GM19452 (cell line): ENCODE data around the gene DDA1.

Experiments used
- ATAC-seq: cut with Tn5 transposase; IDR thresholded peaks from one replicate; pipeline ENCODE4 v1.9.1; 2021; ENCODE audit not compliant: unreplicated experiment

Gene DDA1

DNA sequence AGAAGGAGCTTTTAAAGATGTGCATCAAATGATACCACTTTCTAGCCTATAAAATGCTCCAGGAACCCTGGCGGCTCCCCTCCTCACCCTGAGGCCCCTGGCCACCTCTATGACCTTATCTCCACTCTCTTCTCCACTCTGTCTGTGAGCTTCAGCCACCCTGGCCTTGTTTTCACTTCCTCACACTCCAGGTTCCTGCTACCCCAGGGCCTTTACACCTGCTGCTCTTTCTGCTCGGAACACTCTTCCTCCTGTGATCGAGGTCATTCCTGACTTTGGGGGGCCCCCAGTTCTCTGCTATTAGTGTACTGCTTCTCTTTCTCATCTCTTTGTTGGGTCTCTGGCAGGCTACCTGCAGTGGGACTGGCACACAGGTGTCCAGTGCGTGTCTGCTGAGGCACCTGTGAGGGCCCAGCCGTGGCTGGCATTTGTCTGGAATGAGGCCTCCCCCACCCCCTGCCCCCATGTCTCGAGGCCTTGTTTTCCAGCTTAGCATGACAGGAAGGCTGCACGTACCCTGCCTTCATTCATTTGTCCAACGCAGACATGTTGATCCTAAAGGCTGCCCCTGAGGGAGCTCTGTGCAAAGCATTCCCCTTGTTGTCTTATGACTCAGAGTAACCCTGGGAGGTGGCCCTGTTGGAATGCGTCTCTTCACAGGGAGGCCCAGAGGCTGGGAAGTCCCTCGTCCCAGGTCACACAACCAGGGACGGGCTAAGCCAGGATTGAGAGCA, 2.3 kb downstream of the DDA1 start:
- no peak for ATAC-seq

DNA sequence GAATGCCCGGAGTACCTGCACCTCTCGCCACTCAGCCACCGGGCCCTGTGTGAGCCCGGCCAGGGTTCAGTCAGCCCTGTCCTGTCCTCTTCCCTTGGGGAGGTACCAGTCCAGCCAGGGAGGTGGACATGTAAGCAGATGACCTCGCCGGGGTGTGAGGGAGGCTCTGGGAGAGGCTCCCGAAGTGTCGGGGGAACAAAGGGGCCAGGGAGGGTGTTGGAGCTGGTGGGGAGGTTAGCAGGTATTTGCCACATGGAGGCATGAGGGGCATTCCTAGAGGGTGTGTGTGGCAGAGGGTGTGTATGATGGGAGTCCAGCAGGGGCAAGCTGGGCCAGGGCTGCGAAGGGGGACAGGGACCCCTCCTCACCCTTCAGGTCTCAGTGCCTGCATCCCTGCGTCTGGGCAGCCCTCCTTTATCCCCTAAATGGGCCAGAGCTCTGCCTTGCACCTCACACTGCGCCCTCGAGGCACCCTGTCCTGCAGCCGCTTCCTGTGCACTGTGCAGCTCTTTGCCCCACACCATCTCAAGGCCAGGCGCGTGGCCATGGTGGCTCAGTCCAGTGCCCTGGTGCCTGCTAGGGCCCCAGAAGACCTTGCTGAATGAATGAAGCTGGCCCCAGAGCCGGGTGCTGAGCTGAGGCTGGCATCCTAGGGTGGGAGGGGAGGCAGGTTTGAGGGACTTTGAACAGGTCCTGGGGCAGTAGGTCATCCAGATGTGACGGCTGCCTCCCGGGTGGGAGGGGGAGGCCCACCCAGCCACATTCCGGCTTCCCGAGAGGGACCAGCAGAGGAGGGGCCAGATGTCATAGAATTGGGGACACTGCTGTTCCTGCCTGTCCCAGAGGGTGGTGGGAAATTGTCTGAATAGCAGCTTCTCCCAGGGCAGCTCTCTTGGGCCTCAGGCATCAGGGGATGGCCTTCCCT, 3.1 kb downstream of the DDA1 start:
- no peak for ATAC-seq

DNA sequence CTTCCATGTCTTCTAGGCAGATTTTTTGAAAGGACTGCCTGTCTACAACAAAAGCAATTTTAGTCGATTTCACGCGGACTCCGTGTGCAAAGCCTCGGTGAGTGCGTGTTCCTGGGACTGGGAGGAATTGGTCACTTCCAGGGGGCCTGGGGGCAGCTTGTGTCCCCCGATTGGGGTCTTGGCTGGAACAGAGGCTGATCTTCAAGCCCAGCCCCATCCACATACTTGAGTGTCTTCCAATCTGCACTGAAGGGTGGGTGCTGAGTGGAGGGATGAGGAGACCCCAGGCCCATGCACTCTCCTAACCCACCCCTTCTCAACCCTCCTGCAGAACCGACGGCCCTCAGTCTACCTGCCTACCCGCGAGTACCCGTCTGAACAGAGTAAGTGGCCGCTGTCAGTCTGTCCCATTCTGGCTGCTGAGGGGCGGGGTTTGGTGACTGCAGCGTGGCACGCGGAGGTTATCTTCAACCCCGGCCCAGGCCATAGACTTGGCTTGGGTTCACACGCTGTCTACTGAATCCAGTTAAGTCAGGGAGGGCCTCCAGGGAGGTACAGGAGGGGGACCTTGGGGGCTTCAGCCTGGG, 4.7 kb downstream of the DDA1 start:
- ATAC-seq: no peak

DNA sequence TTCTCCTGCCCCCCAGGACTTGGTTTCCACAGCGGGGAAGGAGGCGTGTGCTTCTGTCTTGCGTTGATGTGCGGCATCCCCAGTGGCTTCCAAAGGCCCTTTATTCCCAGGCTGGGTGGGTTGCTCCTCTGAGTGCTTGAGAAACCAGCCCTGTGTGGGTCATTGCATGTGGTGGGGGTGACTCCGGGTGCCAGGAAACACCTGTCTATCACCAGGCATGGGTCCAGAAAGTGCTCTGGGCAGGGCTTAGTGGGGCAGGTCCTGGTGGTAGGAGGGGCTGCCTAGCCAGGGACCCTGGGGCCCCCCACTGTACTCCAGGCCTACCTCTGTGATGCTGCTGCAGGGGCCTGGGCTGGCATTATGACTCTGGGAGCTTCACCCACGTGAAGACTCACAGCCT, 9.6 kb downstream of the DDA1 start:
- ATAC-seq: no peak

DNA sequence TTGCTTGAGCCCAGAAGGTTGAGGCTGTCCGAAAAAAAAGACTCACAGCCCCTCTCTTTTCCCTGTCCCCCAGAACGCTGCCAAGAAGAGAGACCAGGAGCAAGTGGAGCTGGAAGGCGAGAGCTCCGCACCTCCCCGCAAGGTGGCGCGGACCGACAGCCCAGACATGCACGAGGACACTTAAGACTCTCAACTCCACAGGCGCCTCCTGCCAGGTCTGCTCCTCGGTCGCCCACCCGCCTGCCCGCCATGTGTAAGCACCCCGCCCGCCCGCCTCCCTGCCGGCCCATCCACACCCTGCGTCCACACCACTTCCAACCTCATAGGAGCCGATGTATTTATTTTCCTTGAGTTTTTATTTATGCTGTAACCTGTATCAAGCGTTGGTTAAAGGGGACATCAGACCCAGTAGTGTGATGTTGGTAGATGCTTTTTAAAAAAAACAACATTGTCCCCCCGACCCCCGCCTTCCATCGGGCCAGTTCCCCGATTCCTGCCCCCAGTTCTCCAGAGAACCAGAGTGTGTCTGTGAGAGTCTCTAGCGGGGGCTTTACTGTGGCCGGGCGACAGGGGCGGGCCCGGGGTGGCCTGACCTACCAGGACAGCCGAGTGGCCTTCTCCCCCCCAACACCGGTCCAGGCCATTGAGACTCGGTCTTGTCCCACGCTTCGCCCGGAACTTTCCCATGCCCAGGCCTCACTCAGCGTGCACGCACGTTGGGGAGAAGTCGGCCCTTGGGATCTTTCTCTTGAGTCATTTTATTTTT, 10.3 kb downstream of the DDA1 start:
- no peak for ATAC-seq

DNA sequence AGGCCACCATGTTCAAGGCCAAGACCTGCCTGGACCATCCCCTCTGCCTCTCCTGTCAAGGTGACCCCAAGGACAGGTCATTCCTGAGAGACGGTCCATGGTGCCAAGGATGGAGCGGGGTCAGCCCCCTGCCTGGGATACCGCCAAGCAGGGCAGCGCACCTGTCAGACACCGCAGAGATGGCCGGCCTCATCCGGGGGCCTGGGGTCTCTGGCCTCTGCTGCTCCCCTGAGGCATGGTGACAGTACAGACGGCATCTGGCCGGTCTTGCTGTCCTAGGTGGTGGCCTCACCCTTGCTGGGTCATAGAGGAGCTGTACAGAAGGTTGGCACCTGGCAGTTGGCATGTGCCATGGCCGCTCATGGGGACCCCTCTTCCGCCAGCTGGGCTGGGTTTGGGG, 11.1 kb downstream of the DDA1 start:
- ATAC-seq: no peak

DNA sequence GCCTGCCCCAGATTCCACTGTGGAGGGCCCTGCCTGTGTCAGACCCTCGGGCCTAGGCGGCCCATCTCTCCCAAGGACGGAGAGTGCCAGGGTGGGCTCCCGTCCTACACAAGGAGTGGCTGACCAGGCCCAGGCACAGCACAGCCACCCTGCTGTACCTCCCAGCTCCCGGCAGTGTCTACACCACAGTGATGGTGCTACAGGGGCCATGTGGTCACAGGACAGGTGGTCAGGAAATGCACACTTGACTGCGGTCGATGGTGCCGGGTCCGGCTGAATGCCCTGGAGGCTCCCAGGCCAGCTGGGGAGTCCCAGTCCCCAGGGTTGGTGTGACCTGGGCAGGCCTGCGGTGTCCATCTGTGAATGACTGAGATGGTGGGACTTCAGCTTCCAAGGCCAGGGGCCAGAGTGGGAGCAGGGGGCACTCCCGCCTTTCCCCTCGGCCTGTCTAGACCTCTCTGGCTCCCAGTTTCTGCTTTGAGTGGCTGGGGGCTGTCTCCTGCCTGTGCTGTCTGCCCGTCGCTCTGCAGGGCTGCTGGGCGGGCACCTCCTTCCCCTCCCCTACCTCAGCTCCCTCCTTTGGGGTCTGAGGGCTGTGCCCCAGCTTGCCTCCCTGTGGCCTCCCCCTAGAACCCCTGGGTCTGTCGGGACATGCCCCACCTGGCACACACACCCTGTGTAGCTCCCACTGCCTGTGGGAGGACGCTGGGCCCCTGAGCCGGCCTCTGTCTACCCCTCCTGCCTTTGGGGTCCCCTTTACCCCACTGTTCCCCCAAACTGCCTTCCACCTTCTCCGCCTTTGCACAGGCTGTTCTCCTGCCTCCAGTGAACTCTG, 12.5 kb downstream of the DDA1 start:
- no peak for ATAC-seq

DNA sequence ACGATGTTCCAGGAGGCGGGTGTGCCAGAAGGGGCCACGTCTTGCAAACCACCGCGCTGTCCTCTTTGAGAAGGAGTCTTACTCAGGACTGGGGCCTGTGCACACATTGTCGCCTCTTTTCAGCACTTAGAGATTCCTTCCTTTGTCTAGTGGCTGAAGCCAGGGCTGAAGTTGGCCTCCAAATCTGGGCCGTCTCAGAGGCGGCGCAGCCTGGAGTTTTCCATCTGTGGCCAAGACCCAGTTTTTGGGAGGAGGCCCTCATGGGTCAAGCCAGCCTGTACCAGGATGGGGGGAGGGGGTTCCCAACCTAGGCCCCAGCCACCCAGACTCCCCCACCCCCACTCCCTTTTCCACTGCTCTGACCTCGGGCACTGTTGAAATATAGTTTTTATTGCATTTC, 13.5 kb downstream of the DDA1 start:
- no peak for ATAC-seq

DNA sequence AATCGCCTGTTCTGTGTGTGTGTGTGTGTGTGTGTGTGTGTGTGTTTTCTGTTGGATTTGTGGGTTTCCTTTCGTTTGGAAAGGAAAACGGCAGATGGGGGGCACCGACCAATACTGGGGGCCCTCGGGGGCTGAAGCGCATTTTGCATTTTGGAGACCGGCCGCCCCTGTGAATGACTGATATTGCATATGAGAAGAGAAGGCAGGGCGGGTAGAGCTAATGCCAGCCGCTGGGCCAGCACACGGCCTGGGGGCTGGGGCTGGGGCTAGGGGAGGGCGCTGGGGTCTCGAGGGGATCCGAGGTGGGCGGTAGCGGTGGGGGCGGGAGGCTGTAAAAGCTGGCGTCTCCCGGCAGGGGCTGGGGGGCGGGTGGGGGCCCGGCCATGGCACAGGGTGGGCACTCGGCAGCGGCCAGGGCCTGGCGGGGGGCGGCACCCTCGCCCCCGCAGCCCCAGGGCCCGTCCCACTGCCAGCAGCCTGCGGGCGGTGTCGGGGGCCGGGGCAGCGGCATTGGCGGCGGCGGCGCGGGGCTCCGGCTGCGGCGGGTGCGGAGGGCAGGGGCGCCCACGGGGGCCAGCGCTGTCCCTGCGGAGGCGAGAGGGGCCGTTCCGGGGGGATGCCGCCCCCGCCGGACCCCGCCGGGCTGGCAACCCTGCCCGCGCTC, 14.1 kb downstream of the DDA1 start:
- ATAC-seq: no peak

DNA sequence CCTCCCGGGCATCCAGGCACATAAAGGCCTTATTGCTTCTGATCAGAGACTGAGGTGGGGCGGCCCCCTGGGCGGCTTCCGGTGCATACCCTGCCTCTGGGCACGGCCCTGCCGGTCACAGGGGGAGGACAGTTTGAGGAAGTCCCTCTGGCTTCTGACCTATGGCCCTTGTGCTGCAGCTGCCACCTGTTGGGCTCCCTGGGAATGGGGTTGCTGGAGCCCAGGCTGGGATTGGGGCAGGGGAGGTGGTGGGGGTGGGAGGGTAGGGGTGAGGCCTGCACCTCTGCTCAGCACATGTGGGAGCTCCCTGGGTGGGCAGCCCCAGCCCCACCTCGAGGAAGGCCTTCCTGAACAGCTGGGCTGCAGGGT, 14.6 kb downstream of the DDA1 start:
- no peak for ATAC-seq

DNA sequence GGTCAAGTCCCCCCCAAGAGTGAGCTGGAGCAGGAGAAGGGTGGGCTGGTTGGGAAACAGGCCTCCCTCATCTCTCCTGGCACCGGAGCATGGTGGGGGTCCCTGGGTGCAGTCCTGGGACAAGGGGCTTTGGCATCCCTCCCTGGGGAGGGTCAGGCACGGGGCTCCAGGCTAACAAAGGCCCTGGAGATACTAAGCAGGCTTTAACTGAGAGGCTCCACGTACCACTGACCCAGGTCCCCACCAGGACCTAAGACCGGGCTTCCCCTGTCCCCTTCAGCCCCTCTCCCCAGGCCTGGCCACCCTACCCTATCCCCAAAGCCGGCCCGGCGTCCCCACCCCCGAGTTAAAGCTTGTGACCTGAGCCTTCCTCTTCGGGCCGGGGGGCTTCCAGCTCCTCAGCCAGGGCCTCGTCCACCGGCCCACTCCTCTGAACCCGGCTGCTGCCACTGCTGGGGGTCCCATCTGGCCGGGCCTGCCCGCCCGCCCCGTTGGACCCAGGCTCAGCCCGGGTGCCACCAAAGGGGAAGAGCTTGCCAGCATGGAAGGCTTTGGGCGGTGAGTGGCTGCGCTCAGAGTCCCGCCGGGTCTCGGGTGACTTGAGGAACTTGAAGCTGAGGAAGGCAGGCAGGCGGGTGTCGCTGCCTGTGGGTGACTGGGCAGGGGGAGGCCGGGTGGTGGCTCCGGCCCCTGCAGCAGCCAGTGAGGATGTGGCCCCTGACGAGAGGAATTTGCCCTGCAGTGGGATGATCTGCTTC, 15.2 kb downstream of the DDA1 start:
- ATAC-seq: no peak

DNA sequence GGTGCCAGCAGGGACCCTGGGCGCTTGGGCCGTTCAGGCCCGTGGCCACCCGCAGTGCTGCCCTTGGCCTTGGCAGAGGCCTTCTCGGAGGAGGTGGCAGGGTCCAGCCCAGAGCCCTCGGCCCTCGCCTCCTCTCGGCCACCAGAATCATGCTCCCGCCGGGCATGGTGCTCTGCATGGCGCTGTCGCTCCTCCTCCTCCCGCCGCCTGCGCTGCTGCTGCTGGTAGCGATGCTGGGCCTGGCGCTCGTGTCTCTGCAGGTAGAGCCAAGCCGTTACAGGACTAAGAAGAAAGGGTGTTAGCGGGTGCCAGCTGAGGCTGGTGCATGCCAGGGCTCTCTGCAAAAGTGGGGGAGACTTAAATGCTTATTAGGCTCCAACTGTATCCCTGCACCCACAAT, 15.8 kb downstream of the DDA1 start:
- ATAC-seq: no peak

DNA sequence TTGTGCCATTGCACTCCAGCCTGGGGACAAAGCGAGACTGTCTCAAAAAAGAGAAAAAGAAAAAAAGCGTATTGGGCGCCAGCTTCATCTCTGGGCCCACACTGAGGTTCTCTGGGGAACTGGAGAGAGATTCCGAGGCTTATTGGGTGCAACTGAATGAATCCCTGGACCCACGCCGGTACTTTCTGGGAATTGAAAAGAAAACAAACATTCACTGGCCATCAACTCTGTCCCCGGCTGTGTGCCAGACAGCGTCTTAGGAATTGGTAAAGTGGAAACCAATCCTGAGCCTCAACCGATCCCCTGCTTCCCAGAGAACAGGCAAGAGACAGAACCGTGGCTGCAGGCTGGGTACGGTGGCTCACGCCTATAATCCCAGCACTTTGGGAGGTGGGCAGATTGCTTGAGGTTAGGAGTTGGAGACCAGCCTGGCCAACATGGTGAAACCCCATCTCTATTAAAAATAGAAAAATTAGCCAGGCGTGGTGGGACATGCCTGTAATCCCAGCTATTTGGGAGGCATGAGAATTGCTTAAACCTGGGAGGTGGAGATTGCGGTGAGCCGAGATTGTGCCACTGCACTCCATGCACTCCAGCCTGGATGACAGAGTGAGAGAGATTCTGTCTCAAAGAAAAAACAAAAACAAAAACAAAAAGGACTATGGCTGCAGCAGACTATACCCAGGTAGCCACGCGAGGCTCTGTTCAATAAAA, 16.7 kb downstream of the DDA1 start:
- ATAC-seq: no peak

DNA sequence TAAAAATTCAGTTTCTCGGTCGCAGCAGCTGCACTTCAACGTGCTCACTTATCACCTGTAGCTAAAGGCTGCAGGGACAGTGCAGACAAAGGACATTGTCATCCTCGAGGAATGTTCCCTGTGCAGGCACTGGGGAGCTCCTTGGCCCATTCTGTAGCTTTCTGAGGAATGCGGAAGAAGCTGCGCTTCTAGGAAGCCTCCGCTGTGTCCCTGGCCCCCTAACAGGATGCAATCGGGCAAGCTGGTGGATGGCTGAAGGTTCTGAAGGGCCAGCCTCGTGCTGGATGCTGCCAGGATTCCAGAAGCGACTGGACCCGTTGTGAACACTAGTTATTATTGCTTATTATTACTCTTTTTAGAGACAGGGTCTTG, 17.2 kb downstream of the DDA1 start:
- no peak for ATAC-seq

DNA sequence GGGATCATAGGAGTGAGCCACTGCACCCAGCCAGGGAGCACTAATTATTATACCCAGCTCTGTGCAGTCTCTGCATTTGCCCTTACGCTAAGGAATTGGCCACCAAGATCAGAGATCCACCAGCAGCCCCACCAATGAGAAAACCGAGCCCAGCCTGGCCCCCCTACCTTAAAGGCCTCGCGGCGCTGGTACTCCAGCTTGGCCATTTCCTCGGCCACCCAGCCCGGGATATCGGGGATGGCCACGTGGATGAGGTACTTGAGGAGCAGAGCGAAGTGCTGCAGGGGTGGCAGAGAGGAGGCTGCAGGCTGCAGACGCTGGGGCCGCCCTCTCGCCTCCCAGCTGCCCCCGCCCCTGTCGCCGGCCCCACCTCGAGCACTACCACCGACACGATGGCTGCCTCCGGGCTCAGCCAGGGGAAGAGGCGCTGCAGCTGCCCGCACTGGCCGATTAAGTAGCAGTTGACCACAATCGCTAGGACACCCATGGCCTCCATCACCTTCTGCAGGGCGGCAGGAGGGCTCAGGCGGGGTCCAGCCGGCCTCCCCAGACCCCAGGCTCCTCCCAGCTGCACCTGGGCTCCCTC, 17.8 kb downstream of the DDA1 start:
- no peak for ATAC-seq

DNA sequence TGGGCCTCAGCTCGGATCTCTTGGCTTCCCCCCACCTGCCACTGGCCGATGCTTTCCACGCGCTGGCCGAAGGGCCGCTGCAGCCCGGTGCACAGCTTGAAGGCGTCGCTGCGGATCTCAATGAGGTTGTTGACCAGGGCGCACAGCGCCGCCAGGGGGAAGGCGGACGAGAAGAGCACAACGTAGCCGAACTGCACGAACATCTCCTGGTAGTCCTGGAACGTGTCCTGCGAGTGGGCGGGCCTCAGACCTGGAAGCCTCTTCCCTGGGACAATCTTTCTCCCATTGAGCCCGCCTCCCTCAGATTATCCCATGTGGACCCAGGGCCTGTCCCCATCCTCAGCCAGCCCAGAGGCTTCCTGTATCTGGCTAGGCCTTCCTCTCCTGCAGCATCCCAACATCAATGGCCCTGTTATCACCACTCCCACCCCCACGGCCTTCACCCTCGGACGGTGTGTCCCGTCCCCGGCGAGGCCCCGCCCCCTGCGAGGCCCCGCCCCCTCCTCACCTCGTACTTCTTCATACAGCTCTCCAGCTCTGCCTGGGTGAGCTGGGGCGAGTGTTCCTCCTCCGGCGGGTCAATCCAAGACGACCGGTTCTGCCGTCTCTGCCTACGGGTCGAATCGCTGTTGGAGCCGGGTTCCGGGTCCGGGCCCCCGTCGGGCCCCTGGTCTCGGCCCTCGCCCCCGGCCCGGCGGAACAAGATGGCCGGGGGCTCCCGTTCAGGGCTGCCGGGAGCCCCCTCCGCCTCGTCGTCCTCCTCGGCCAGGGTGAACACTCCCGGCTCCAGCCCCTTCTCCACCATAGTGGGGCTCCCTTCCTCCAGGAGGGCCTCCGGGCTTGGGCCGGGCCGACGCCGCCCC, 18.5 kb downstream of the DDA1 start:
- no peak for ATAC-seq
